Kidney (tissue), 14 donors: ENCODE measurements around the gene FFAR3. TPM values are rescaled to one million over a fixed set of nuclear protein-coding genes. Genes with fewer than 3 reads are reported as not detected.

Source experiments
- DNase-seq, 5 donors: peaks; one replicate each; pipeline ENCODE4 v3.0.0-alpha.2; 2013 to 2020
- FAIRE-seq: peaks from 2 replicates; lab custom pipeline; 2012; peaks lifted over from hg19 to GRCh38; lab: Jason Lieb, UNC
- H3K27ac ChIP-seq, 2 donors: one replicate each; pipeline ENCODE4 v1.7.0; 2013; ENCODE audit warnings: low read depth in 2 of 2, low read length in 2 of 2, inconsistent platforms in 1 of 2
- H3K27me3 ChIP-seq: one replicate; pipeline ENCODE4 v1.7.1; 2013; ENCODE audit warnings: low read length, inconsistent platforms; ENCODE audit not compliant: control insufficient read depth, insufficient read depth
- H3K36me3 ChIP-seq, 3 donors: one replicate each; pipeline versions ENCODE4 v1.7.0 to v1.7.1; 2013; ENCODE audit warnings: low read length in 3 of 3, control low read depth in 1 of 3, inconsistent platforms in 1 of 3; ENCODE audit not compliant: insufficient read depth in 3 of 3, control insufficient read depth in 2 of 3
- H3K4me1 ChIP-seq, 3 donors: one replicate each; pipeline versions ENCODE4 v1.7.0 to v1.7.1; 2013; ENCODE audit warnings: low read length in 3 of 3, inconsistent platforms in 1 of 3, low read depth in 1 of 3; ENCODE audit not compliant: control insufficient read depth in 2 of 3, insufficient read depth in 2 of 3
- H3K4me3 ChIP-seq, 3 donors: one replicate each; pipeline versions ENCODE4 v1.7.0 to v1.8.1; 2013; ENCODE audit warnings: low read length in 3 of 3, control low read depth in 1 of 3, inconsistent platforms in 1 of 3
- H3K9ac ChIP-seq, 3 donors: one replicate each; pipeline versions ENCODE4 v1.7.0 to v1.7.1; 2013; ENCODE audit warnings: low read length in 3 of 3, control low read depth in 1 of 3, inconsistent platforms in 1 of 3
- H3K9me3 ChIP-seq, 3 donors: one replicate each; pipeline versions ENCODE4 v1.7.0 to v1.7.1; 2013; ENCODE audit warnings: low read length in 3 of 3, control low read depth in 1 of 3, inconsistent platforms in 1 of 3; ENCODE audit not compliant: control insufficient read depth in 2 of 3, insufficient read depth in 1 of 3
- intact Hi-C: fragments of 100-400 bp; cut with DNase I; formaldehyde crosslinking; loops from one replicate; pipeline ENCODE4 v1.11.1; 2022
- polyA plus RNA-seq: library from polyadenylated mRNA; stranded (reverse); fragments of 350-450 nt; fragmentation: Illumina TruSeq; extraction: RNeasy Lipid Tissue Mini Kit (QIAGEN cat#74804); gene quantifications from one replicate; pipeline ENCODE4 v1.2.3, GENCODE V29; 2014; ENCODE audit warnings: low read depth, low replicate concordance; ENCODE audit not compliant: insufficient read depth
- total RNA-seq: library from RNA; stranded (reverse); fragmentation: NEBNext Ultra II Directional; extraction: Animal tissue kit (Norgen Biotek cat#: 25700); gene quantifications from one replicate; pipeline ENCODE4 v1.2.1, GENCODE V29; 2021
- TF ChIP-seq, protein P1 (sequence below): IDR thresholded peaks from 3 replicates; pipeline ENCODE4 v1.5.1; 2012; ENCODE audit warnings: mild to moderate bottlenecking, moderate library complexity, borderline replicate concordance; ENCODE audit not compliant: insufficient read depth; ENCODE audit errors: extremely low read depth
- donor health status: control.
- donor health status: control.
- donor health status: control.
- donor health status: control.
- donor health status: control.
- donor health status: DM: yes; HTN: yes; CAD: no.
- donor health status: Normal renal cell carcinoma (clear cell type).

Gene FFAR3
- total and polyA plus RNA-seq, 2 donors from 2014 or later: not detected

DNA sequence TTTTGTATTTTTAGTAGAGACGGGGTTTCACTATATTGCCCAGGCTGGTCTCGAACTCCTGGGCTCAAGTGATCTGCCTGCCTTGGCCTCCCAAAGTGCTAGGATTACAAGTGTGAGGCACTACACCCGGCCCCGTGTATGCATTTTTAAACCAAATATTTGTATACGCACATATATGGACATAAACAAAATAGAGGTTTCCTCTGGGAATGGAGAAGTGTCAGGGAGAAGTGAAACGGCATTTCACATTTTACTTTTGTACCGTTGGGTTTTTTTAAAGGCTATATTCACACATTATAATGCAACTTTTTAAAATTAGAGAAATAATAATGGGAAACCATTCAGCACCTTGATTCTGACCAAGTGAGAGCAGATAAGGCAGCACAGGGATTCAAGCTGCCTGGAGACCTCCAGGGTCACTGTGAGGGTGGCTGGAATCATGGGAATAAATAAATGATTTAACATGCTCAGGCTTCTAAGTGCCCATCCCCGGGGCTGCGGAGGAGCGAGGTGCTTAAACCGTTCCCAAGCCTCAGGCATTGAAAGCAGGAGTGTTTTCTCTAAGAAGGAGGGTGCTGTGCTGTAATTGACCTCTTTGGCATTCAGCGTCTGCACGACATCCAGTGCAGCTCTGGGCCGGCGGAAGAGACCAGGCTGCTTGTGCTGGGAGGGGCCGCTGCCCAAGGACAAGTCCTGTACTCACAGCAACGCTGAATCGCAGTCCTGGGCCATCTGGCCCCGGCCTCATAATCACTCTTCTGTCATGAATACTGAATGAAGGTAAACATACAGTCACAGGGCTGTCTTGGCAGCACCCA is 37.3 kb downstream of the FFAR3 start:
- H3K27ac ChIP-seq: no peak overlapping the region
- H3K27me3 ChIP-seq: no peaks in the 10 kb centered on the region
- TF ChIP-seq, protein P1, sequence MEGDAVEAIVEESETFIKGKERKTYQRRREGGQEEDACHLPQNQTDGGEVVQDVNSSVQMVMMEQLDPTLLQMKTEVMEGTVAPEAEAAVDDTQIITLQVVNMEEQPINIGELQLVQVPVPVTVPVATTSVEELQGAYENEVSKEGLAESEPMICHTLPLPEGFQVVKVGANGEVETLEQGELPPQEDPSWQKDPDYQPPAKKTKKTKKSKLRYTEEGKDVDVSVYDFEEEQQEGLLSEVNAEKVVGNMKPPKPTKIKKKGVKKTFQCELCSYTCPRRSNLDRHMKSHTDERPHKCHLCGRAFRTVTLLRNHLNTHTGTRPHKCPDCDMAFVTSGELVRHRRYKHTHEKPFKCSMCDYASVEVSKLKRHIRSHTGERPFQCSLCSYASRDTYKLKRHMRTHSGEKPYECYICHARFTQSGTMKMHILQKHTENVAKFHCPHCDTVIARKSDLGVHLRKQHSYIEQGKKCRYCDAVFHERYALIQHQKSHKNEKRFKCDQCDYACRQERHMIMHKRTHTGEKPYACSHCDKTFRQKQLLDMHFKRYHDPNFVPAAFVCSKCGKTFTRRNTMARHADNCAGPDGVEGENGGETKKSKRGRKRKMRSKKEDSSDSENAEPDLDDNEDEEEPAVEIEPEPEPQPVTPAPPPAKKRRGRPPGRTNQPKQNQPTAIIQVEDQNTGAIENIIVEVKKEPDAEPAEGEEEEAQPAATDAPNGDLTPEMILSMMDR: no peak
- FAIRE-seq (no peak), DNase-seq (peak in 4 of 5 donors; percentile 13 to 74 (median 22))
- no peaks in the 10 kb centered on the region for H3K36me3 ChIP-seq
- no peaks in the 10 kb centered on the region for H3K9me3 ChIP-seq
- H3K9ac ChIP-seq: no peak overlapping the region
- no peaks in the 10 kb centered on the region for H3K4me1 ChIP-seq
- intact Hi-C loops: no loop called here
- no peak overlapping the region for H3K4me3 ChIP-seq

DNA sequence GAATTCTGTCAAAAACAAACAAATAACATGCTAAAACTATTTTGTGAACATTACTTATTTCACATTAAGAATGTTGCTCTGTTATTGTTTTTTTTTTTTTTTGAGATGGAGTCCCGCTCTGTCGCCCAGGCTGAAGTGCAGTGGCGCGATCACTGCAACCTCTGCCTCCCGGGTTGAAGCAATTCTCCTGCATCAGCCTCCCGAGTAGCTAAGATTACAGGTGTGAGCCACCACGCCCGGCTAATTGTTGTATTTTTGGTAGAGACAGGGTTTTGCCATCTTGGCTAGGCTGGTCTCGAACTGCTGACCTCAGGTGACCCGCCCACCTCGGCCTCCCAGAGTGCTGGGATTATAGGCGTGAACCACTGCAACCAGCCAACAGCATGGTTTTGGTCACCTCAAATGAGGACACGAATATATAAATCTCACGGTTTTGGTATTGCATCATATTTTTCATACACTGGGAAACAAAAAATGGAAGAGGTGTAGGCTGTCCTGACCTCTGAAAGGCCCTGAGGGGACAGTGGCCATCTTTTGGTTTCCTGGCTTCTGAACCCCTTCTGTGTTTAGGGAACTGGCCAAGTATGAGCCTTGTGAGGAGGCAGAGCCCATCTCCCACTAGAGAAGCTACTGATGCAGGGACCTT is 38.1 kb downstream of the FFAR3 start:
- TF ChIP-seq, protein P1: no peak
- Histone ChIP-seq H3K9ac (no peak overlapping the region), H3K36me3 (no peaks in the 10 kb centered on the region), H3K4me1 (no peaks in the 10 kb centered on the region), H3K4me3 (no peak overlapping the region), H3K27ac (no peak overlapping the region), H3K27me3 (no peaks in the 10 kb centered on the region), H3K9me3 (no peaks in the 10 kb centered on the region)
- intact Hi-C loops: no loop called here
- FAIRE-seq: no peak
- no peak for DNase-seq

DNA sequence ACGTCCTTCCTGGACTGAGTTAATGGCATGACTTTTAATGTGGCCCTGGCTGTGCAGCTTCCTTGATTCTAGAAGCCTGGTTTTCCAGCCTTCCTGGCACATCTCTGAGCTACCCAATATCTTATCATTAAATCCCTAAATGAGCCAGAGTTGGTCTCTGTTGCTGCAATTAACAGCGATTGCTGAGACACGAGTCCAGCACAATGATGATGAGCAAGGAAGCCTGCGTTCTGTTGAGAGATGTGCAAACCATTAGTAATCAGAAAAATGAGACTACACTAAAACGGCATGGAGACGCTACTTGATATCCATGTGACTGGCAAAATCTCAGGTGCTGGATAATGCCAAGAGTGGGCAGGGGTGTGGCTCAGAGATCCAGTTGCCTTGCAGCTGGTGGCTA is 38.8 kb downstream of the FFAR3 start:
- DNase-seq: no peak
- intact Hi-C loops: no loop called here
- Histone ChIP-seq H3K36me3 (no peaks in the 10 kb centered on the region), H3K27me3 (no peaks in the 10 kb centered on the region), H3K27ac (no peak overlapping the region), H3K9me3 (no peaks in the 10 kb centered on the region), H3K4me1 (no peaks in the 10 kb centered on the region), H3K9ac (no peak overlapping the region), H3K4me3 (no peak overlapping the region)
- no peak for FAIRE-seq
- TF ChIP-seq, protein P1: no peak
